KMS-11 (cell line): Measurements from ENCODE around the gene AGPAT3.

Source experiments
- H2AFZ ChIP-seq: fragments of 200-600 bp; sonication (generic); 2 replicates; pipeline ENCODE4 v1.6.1; 2016; ENCODE audit warnings: antibody characterized with exemption, mixed run types, low read depth
- H3K27ac ChIP-seq: fragments of 200-600 bp; sonication (generic); 2 replicates; pipeline ENCODE4 v1.6.1; 2016; ENCODE audit warnings: mild to moderate bottlenecking, mixed run types
- H3K27me3 ChIP-seq: fragments of 200-600 bp; sonication (generic); 2 replicates; pipeline ENCODE4 v1.6.1; 2017; ENCODE audit warnings: mild to moderate bottlenecking, low read depth, mixed run types, moderate library complexity; ENCODE audit not compliant: insufficient read depth
- H3K36me3 ChIP-seq: fragments of 200-600 bp; sonication (generic); 2 replicates; pipeline ENCODE4 v1.6.1; 2017; ENCODE audit warnings: mild to moderate bottlenecking, mixed run types; ENCODE audit not compliant: insufficient read depth
- H3K4me1 ChIP-seq: fragments of 200-600 bp; sonication (generic); 2 replicates; pipeline ENCODE4 v1.6.1; 2016; ENCODE audit warnings: mild to moderate bottlenecking, low read depth, mixed run types; ENCODE audit not compliant: poor library complexity, severe bottlenecking
- H3K4me2 ChIP-seq: fragments of 200-600 bp; sonication (generic); 2 replicates; pipeline ENCODE4 v1.7.0; 2016; ENCODE audit warnings: mild to moderate bottlenecking, mixed run types
- H3K4me3 ChIP-seq: fragments of 200-600 bp; sonication (generic); IDR thresholded peaks from 2 replicates; pipeline ENCODE4 v1.6.1; 2017; ENCODE audit warnings: low read depth, low read length, mixed read lengths; ENCODE audit not compliant: insufficient read depth
- H3K79me2 ChIP-seq: fragments of 200-600 bp; sonication (generic); 2 replicates; pipeline ENCODE4 v1.6.1; 2016; ENCODE audit warnings: low read depth, mixed run types; ENCODE audit not compliant: insufficient read depth
- H3K9ac ChIP-seq: fragments of 200-600 bp; sonication (generic); 2 replicates; pipeline ENCODE4 v1.6.1; 2016; ENCODE audit warnings: mild to moderate bottlenecking, mixed run types
- H4K20me1 ChIP-seq: fragments of 200-600 bp; sonication (generic); 2 replicates; pipeline ENCODE4 v1.6.1; 2016; ENCODE audit warnings: mild to moderate bottlenecking, mixed run types; ENCODE audit not compliant: insufficient read depth
- CTCF ChIP-seq: fragments of 200-600 bp; sonication (generic); conservative IDR thresholded peaks from 2 replicates; pipeline ENCODE4 v1.6.1; 2017; ENCODE audit warnings: low read depth, mild to moderate bottlenecking, antibody characterized with exemption, low read length, moderate library complexity, mixed read lengths

Gene AGPAT3

GRCh38 chr21:43944757-43945156 lies 79.7 kb downstream of the AGPAT3 start:
- Histone ChIP-seq H3K4me2 (no peak overlapping the region), H3K36me3 (no peaks in the 10 kb centered on the region), H2AFZ (no peak overlapping the region), H3K9ac (no peak overlapping the region), H3K4me3 (no peak overlapping the region), H3K4me1 (peaks cover 10% of the 10 kb centered on the region), H3K27me3 (no peaks in the 10 kb centered on the region), H3K79me2 (peaks cover 19% of the 10 kb centered on the region; the same call in 1 of the 2 replicates), H3K27ac (no peak overlapping the region), H4K20me1 (no peaks in the 10 kb centered on the region)
- no peak for TF ChIP-seq CTCF

GRCh38 chr21:43948740-43949498 lies 83.9 kb downstream of the AGPAT3 start:
- H4K20me1 ChIP-seq: no peaks in the 10 kb centered on the region; the same call in 1 of the 2 replicates
- no peak overlapping the region; the same call in 1 of the 2 replicates for H3K27ac ChIP-seq
- no peak overlapping the region for H3K4me2 ChIP-seq
- no peak overlapping the region for H2AFZ ChIP-seq
- H3K36me3 ChIP-seq: no peaks in the 10 kb centered on the region
- no peak overlapping the region for H3K9ac ChIP-seq
- peaks cover 10% of the 10 kb centered on the region; the same call in 1 of the 2 replicates for H3K79me2 ChIP-seq
- no peak overlapping the region for H3K4me3 ChIP-seq
- no peak for TF ChIP-seq CTCF
- H3K4me1 ChIP-seq: peaks cover 10% of the 10 kb centered on the region
- no peaks in the 10 kb centered on the region for H3K27me3 ChIP-seq

GRCh38 chr21:43949499-43950208 lies 84.6 kb downstream of the AGPAT3 start:
- TF ChIP-seq CTCF: no peak
- Histone ChIP-seq H3K27ac (no peak overlapping the region; the same call in 1 of the 2 replicates), H4K20me1 (no peaks in the 10 kb centered on the region; the same call in 1 of the 2 replicates), H3K4me2 (no peak overlapping the region), H3K79me2 (peaks cover 4% of the 10 kb centered on the region; the same call in 1 of the 2 replicates), H3K36me3 (no peaks in the 10 kb centered on the region), H3K4me1 (peaks cover 10% of the 10 kb centered on the region), H3K4me3 (no peak overlapping the region), H2AFZ (no peak overlapping the region), H3K27me3 (no peaks in the 10 kb centered on the region), H3K9ac (no peak overlapping the region)

- Histone ChIP-seq H3K4me3 (no peak overlapping the region), H3K79me2 (no peaks in the 10 kb centered on the region; the same call in 1 of the 2 replicates), H3K4me1 (peaks cover 10% of the 10 kb centered on the region), H3K27ac (no peak overlapping the region), H3K4me2 (no peak overlapping the region), H4K20me1 (no peaks in the 10 kb centered on the region; the same call in 1 of the 2 replicates), H3K36me3 (no peaks in the 10 kb centered on the region), H3K27me3 (no peaks in the 10 kb centered on the region), H2AFZ (no peak overlapping the region), H3K9ac (no peak overlapping the region)
- TF ChIP-seq CTCF: no peak
Measured at GRCh38 chr21:43950481-43950880, 85.5 kb downstream of the AGPAT3 start.
